ENCODE results near the gene CAMKMT.

DNA sequence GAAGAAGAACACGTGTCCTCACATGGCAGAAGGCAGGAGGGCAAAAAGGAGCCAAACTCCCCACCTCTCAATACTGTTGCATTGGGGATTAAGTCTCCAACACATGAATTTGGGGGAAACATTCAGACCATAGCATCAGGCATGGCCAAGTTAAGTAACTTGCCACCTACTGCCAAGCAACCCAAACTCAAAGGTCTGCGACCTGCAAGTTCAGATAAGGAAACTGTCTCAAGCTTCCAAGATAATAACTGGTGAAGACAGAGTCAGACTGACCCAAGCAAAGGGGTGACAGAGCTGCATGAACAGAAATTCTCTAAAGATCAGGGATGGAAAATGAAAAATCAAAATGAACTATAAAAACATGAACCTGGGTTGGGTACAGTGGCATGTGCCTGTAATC, 391.0 kb downstream of the CAMKMT start:
- TF ChIP-seq, protein P1, sequence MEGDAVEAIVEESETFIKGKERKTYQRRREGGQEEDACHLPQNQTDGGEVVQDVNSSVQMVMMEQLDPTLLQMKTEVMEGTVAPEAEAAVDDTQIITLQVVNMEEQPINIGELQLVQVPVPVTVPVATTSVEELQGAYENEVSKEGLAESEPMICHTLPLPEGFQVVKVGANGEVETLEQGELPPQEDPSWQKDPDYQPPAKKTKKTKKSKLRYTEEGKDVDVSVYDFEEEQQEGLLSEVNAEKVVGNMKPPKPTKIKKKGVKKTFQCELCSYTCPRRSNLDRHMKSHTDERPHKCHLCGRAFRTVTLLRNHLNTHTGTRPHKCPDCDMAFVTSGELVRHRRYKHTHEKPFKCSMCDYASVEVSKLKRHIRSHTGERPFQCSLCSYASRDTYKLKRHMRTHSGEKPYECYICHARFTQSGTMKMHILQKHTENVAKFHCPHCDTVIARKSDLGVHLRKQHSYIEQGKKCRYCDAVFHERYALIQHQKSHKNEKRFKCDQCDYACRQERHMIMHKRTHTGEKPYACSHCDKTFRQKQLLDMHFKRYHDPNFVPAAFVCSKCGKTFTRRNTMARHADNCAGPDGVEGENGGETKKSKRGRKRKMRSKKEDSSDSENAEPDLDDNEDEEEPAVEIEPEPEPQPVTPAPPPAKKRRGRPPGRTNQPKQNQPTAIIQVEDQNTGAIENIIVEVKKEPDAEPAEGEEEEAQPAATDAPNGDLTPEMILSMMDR (IDR thresholded peaks at IDR 0.05) = no peak
- TF ChIP-seq POLR2AphosphoS5 (IDR thresholded peaks at IDR 0.05) (no peak), POLR2A (IDR thresholded peaks at IDR 0.05) (no peak), EP300 (IDR thresholded peaks at IDR 0.05) (no peak)
